22Rv1 (cell line): ENCODE results near the gene ITGB3BP.

Source experiments
- CTCF ChIP-seq: fragments of 450-650 bp; IDR thresholded peaks from 2 replicates; pipeline ENCODE4 v1.5.1; 2017; ENCODE audit warnings: mild to moderate bottlenecking
- ZFX ChIP-seq: fragments of 450-650 bp; IDR thresholded peaks from 2 replicates; pipeline ENCODE4 v1.6.1; 2017; ENCODE audit warnings: antibody characterized with exemption, borderline replicate concordance

GRCh38 chr1:63418101-63418500 lies 104.9 kb downstream of the ITGB3BP start:
- TF ChIP-seq CTCF (no peak), ZFX (no peak)
